H1 (cell line): Measurements from ENCODE around the gene SMAD1.

Source experiments
- BRCA1 ChIP-seq: IDR thresholded peaks from 2 replicates; pipeline ENCODE4 v1.6.1; 2012; ENCODE audit warnings: low read depth, low read length, improper control_type of control experiment
- CBX5 ChIP-seq: fragments of 300-800, 300-1000 bp; sonication (generic); IDR thresholded peaks from 2 replicates; pipeline ENCODE4 v1.7.1; 2016; ENCODE audit warnings: antibody characterized with exemption, low read length, low read depth
- CHD1 ChIP-seq: IDR thresholded peaks from 2 replicates; pipeline ENCODE4 v1.6.1; 2012; ENCODE audit warnings: low read depth, low read length, improper control_type of control experiment
- CTCF ChIP-seq, 3 experiments: IDR thresholded peaks; 1 replicate in 2 of 3; 2 replicates in 1 of 3; pipeline versions ENCODE4 v1.5.1 to v1.6.1; 2011; ENCODE audit warnings: low read length in 3 of 3, mild to moderate bottlenecking in 3 of 3, inconsistent platforms in 2 of 3, low read depth in 1 of 3, moderate library complexity in 1 of 3; ENCODE audit not compliant: insufficient read depth in 1 of 3; ENCODE audit errors: control extremely low read depth in 1 of 3
- GABPA ChIP-seq: IDR thresholded peaks from 2 replicates; pipeline ENCODE4 v1.6.1; 2011; ENCODE audit warnings: mild to moderate bottlenecking, low read length, moderate library complexity, borderline replicate concordance; ENCODE audit not compliant: insufficient read depth
- JUN ChIP-seq: IDR thresholded peaks from 2 replicates; pipeline ENCODE4 v1.6.1; 2011; ENCODE audit warnings: low read depth, mild to moderate bottlenecking, improper control_type of control experiment, low read length
- POLR2A ChIP-seq, 2 experiments: IDR thresholded peaks; 1 replicate in 1 of 2; 2 replicates in 1 of 2; pipeline ENCODE4 v1.6.1; 2011; ENCODE audit warnings: low read depth in 2 of 2, low read length in 2 of 2, mild to moderate bottlenecking in 2 of 2; ENCODE audit errors: control extremely low read depth in 1 of 2
- SP1 ChIP-seq: IDR thresholded peaks from 2 replicates; pipeline ENCODE4 v1.6.1; 2011; ENCODE audit warnings: low read depth, low read length
- SP2 ChIP-seq: IDR thresholded peaks from 2 replicates; pipeline ENCODE4 v1.6.1; 2012; ENCODE audit warnings: mild to moderate bottlenecking, low read length, inconsistent platforms
- USF2 ChIP-seq: IDR thresholded peaks from 2 replicates; pipeline ENCODE4 v1.6.1; 2011; ENCODE audit warnings: low read length, improper control_type of control experiment
- YY1 ChIP-seq: IDR thresholded peaks from 2 replicates; pipeline ENCODE4 v1.6.1; 2011; ENCODE audit warnings: low read depth, mild to moderate bottlenecking, low read length

- TF ChIP-seq YY1 = no peak
- TF ChIP-seq CTCF (IDR thresholded peaks at IDR 0.05; ENCODE audit: control extremely low read depth in 1 of 3, insufficient read depth in 1 of 3, low read depth in 1 of 3, low read length in 3 of 3) = no peak
- no peak for TF ChIP-seq SP2
- no peak for TF ChIP-seq SP1
- no peak for TF ChIP-seq POLR2A (IDR thresholded peaks at IDR 0.05; ENCODE audit: control extremely low read depth in 1 of 2, low read depth in 2 of 2, low read length in 2 of 2)
- no peak for TF ChIP-seq USF2
- TF ChIP-seq CBX5 = no peak
- no peak for TF ChIP-seq GABPA
- TF ChIP-seq JUN = no peak
- TF ChIP-seq CHD1 = no peak
- TF ChIP-seq BRCA1 = no peak
These were observed 44.9 kb upstream of the SMAD1 start for GRCh38 chr4:145436796-145437195.
